GM19035 (cell line): ENCODE results near the gene AMDHD2.
"Not testable (repeated sequence)": the region's sequence is repeated elsewhere in the genome, so short reads cannot be mapped to it uniquely, and the experiment has no call there.

Experiments used
- ATAC-seq: cut with Tn5 transposase; IDR thresholded peaks from one replicate; pipeline ENCODE4 v1.9.1; 2021; ENCODE audit not compliant: unreplicated experiment

AMDHD2 gene, protein sequence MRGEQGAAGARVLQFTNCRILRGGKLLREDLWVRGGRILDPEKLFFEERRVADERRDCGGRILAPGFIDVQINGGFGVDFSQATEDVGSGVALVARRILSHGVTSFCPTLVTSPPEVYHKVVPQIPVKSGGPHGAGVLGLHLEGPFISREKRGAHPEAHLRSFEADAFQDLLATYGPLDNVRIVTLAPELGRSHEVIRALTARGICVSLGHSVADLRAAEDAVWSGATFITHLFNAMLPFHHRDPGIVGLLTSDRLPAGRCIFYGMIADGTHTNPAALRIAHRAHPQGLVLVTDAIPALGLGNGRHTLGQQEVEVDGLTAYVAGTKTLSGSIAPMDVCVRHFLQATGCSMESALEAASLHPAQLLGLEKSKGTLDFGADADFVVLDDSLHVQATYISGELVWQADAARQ

DNA sequence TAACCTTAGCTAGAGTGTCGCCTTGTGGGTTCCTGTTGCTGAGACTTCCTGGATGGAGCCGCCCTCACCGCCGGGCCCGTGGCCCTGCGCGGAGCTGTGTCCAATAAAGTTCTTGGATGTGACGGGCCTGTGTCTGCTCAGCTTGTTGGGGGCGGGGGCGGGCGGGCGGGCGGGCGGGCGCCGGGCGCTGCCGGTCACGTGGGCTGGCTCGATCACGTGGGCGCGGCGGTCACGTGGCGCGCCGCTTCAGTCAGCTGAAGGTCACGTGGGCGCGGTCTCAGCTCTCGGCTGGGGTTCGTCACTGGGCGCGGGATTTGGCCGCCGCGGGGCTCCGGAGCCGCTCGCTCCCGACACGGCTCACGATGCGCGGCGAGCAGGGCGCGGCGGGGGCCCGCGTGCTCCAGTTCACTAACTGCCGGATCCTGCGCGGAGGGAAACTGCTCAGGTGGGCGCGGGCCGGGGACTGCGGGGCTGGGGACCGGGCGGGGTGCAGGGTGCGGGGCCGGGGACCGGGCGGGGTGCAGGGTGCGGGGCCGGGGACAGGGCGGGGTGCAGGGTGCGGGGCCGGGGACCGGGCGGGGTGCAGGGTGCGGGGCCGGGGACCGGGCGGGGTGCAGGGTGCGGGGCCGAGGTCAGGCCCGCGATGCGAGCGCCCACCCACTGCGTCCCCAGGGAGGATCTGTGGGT, at the start of gene AMDHD2:
AMDHD2 (plus strand) TSS at position 275 of the 687 bp plus-strand sequence; CDS start at position 363, 88 bp downstream.
- peak; percentile 56 for ATAC-seq

DNA sequence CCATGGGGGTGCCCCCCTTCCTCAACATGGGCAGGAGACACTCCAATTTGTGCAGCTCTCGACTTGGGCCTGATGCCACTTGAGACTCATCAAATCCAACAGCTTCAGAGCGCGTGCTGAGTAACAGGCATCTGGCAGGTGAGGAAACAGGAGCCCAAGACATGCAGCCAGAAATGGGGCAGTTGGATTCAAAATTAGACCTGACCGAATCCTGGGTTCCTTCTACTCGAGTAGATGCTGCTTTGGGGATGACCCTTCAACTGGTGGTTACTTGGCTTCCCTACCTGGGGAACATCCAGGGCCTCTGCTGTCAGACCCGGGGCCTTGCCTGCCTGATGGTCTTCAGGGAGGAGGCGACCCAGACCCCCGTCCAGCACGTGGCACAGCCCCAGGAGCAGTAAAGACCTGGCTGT, 49.6 kb upstream of the AMDHD2 start:
- ATAC-seq: no peak

DNA sequence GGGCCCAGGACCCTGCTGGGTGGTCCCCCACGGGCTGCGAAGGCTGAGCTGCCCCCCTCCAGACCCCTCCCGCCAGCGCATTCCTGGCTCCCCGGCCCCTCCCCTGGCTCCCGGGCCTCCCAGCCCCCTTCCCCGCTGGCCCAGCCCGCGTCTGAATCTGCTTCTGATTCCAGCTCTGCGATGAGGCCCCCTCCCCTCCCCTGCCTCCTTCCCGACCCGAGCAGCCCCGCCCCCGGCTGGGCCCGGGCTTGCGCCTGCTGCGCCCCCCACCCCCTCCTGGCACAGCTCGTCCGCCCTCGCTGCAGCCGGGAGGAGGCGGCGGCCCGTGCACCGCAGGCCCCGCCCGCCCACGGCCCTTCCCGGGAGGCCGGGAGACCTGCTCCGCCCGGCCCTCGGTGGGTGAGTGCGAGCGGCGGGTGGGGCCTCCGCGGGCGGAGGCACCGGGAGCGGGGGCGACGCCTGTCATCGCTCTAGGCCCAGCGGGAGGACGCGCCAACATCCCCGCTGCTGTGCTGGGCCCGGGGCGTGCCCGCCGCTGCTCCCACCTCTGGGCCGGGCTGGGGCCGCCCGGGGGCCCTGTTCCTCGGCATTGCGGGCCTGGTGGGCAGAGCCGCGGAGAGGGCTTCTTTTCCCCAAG, 49.0 kb upstream of the AMDHD2 start, which contains the start of gene NTN3:
NTN3 (plus strand) TSS at position 282 of the 637 bp plus-strand sequence. CDS start 405 bp downstream, outside the sequence.
- no peak for ATAC-seq

DNA sequence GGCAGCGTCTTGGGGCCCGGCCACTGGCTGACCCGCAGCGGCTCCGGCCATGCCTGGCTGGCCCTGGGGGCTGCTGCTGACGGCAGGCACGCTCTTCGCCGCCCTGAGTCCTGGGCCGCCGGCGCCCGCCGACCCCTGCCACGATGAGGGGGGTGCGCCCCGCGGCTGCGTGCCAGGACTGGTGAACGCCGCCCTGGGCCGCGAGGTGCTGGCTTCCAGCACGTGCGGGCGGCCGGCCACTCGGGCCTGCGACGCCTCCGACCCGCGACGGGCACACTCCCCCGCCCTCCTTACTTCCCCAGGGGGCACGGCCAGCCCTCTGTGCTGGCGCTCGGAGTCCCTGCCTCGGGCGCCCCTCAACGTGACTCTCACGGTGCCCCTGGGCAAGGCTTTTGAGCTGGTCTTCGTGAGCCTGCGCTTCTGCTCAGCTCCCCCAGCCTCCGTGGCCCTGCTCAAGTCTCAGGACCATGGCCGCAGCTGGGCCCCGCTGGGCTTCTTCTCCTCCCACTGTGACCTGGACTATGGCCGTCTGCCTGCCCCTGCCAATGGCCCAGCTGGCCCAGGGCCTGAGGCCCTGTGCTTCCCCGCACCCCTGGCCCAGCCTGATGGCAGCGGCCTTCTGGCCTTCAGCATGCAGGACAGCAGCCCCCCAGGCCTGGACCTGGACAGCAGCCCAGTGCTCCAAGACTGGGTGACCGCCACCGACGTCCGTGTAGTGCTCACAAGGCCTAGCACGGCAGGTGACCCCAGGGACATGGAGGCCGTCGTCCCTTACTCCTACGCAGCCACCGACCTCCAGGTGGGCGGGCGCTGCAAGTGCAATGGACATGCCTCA, 48.3 kb upstream of the AMDHD2 start:
- ATAC-seq: no peak

DNA sequence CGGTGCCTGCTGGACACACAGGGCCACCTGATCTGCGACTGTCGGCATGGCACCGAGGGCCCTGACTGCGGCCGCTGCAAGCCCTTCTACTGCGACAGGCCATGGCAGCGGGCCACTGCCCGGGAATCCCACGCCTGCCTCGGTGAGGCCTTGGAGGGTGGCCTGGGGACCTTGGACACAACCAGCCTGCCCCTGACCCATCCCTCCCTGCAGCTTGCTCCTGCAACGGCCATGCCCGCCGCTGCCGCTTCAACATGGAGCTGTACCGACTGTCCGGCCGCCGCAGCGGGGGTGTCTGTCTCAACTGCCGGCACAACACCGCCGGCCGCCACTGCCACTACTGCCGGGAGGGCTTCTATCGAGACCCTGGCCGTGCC, 47.7 kb upstream of the AMDHD2 start:
- ATAC-seq: no peak

DNA sequence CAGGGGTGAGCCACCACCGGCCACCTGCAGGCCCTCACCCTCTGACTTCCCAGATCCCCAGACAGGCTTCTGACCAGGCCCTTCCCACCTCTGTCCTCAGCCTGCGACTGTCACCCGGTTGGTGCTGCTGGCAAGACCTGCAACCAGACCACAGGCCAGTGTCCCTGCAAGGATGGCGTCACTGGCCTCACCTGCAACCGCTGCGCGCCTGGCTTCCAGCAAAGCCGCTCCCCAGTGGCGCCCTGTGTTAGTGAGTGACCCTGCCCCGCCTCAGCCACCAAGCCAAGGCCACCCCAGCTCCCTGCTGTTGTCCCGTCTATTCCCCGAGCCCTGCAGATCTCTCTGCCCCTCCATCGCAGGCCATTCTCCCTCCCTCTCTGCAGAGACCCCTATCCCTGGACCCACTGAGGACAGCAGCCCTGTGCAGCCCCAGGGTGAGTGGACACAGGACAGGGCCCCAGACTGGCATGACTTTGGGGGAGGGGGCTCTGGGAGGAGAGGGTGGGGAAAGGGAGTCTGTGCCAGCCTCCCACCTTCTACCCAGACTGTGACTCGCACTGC, 47.2 kb upstream of the AMDHD2 start:
- ATAC-seq: no peak

DNA sequence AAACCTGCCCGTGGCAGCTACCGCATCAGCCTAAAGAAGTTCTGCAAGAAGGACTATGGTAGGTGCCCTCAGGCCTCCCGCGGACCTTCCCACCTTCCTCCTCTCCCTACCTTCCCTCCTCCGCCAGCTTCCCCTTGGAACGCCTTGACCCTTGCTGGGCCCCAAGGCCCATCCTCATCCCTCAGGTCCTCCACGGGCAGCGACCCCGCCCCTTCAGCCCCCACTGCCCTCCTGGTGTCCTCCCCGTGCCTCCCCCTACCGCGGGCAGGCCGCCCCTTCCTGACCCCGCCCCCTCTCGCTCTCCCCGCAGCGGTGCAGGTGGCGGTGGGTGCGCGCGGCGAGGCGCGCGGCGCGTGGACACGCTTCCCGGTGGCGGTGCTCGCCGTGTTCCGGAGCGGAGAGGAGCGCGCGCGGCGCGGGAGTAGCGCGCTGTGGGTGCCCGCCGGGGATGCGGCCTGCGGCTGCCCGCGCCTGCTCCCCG, 46.7 kb upstream of the AMDHD2 start:
- no peak for ATAC-seq

DNA sequence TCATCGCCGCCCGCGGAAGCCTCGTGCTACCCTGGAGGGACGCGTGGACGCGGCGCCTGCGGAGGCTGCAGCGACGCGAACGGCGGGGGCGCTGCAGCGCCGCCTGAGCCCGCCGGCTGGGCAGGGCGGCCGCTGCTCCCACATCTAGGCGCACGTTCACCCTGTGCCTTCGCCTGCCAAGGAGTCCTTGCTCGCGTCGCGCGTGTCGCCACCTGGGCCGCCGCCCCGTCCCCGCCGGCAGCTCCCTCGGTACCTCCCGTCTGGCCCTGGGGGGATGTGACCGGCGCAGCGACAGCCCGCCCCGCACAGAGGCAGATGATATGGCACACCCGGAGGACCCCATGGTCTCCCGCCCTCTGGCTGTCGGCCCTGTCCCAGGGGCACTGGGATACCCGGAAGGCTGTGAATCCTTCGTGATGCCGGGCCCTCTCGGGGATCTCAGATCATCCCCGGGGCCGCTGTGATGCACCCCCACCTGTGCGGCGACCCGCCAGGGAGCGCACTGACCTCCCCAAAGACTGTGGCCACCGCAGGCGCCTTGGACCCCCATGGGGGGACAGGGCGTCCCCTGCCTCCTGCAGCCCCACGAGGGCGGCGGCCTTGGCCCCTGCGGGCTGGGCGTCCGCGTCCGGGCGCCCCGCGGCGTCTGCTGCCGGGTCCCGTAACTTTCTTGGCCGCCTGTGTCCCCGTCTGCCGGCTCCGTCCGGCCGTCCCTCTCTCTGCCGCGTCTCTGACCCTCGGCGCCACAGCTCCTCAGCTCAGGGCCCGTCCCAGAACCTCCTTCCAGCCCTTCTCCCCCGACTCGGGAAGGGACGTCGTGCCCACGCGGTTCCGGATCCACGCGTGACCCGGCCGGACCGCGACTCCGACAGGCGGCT, 45.9 kb upstream of the AMDHD2 start:
- peak; percentile 32 for ATAC-seq

DNA sequence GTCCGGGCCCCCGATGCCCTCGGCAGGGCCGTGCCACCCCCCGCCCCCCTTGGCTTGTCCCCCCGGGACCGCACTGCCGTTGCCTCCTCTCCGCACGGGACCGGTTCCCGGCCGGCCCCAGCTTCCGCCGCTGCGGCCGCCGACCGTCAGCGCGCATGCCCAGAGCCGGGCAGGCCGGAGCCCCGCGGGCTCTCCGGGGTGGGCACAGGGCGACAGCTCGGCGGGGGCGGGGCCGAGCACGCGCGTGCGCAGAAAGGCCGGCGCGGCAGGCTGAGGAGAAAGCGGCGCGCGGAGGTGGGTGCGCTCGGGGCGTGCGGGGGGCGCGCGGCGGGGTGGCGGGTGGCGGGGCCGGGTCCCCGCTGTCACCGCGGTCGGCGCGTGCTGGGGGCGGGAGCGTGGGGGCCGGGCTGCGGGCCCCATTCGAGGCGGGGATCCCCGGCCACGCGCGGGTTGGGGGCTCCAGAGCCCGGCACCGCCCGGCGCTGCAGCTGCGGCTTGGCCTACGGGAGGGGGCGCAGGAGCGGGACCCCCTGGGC, 45.2 kb upstream of the AMDHD2 start, which contains the start of gene TBC1D24:
TBC1D24 (plus strand) TSS at position 251 of the 536 bp plus-strand sequence. CDS start 21,022 bp downstream, outside the sequence.
- ATAC-seq: peak; percentile 75

DNA sequence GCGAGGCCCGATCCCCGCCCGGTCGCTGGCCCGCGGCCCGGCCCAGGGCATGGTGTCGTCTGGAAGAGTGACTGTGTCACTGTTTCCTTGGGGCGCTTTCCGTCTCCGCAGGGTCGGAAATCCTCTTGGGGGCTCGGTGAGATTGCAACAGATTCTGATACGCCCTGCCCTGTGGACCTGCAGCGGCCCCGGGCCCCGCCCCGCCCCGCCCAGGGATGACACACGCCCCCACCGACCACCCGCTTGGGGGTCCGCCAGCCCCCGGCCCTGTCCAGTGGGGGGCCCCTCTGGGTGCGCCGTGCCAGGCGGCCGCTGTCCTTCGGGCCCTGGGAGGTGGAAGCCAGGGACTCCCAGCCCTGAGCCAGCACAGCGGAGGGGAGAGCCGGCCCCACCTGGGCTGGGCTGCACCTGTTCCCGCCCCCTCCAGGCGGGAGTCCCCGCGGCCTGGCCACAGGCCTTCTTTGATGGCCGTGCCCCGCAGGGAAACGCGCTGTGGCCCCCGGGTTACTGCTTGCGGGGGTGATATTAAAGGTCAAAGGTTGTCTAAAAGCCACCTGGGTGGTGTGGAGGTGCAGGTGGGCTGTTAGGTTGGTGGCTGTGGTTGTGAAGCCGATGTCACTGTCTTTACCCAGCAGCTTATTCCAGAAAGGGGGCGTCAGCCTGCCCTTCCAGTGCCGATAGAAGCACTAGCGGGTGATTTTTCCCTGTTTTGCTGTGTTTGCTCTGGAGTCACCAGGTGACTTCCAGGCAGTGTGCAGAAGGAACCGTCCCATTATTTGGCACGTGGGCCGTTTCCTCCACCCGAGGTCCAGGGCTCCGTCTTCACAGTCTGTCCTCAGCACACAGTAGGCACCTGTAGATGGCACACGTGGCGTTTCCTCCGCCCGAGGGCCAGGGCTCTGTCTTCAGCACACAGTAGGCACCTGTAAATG, 44.5 kb upstream of the AMDHD2 start:
- ATAC-seq: no peak

DNA sequence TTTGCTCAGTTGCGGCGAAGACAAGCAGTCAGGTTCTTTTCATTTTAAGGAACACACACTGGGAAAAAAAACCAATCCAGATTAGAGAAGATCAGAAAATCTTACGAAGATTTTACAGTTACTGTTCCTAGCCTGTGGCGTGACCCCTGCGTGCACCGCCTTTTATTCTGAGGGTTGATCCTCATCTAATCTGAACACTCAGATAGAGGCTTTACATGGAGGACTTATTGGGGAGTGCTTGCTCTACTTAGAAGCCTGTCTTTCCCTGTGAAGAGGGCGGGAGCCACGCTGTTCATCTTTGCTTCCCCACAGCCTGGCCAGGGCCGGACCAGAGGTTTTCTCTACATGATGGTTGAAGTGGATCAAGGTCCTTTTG, 43.8 kb upstream of the AMDHD2 start:
- ATAC-seq: no peak

DNA sequence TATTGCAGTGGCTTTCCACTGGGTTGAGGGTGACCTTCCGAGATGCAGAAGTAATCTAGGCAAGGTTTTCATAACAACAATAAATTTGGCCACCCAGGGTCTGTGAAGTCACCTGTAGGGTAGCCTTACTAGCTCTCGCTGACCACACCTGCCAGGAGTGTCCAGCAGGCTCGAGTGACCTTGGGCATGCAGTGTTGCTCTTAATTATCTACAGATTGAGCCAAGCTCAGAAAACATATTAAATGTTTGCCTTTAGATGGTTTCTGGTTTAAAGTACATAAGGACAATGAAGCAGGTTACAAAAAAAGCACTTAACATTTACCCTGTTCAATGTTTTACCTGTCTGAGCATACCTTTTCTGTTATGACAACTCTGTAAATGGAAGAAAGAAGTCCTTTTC, 43.4 kb upstream of the AMDHD2 start:
- no peak for ATAC-seq

DNA sequence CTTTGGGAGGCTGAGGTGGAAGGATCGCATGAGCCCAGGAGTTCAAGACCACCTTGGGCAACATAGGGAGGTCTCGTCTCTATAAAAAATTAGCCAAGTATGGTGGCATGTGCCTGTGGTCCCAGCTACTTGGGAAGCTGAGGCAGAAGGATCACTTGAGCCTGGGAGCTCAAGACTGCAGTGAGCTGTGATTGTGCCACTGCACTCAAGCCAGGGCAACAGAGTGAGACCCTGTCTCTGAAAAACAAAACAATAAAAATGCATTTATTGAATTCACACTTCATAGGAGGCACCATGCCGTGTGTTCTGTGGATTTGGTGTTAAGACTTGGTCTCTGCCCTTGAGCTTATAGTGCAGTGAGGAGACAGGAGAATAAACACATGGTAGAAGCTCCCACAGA, 42.8 kb upstream of the AMDHD2 start:
- no peak for ATAC-seq

DNA sequence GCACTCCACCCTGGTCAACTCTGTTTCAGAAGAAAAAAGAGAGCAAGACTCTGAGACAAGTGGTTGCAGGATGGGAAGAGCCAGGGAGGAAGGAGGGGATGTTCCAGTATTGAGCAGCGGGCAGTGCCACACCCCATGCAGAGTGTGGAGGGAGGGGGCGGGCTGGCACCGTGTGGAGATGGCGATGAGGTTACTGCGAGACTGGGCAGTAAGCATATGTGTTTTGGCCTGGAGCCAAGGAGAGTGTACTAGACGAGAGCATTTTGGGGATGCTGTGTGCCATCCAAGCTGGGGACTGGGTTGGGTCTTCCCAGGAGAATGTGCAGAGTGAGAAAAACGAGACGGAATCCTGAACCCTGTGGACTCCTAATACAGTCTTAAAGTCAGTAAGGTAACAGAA, 41.9 kb upstream of the AMDHD2 start:
- no peak for ATAC-seq

DNA sequence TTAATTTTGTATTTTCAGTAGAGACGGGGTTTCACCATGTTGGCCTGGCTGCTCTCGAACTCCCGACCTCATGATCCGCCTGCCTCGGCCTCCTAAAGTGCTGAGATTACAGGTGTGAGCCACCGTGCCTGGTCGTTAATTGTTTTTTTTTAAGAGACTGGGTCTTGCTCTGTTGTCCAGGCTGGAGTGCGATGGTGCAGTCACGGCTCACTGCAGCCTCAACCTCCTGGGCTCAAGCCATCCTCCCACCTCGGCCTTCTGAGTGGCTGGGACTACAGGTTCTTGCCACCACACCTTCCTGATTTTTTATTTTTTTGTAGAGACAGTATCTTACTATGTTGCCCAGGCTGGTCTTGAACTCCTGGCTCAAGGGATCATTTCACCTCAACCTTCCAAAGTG, 40.2 kb upstream of the AMDHD2 start:
- not testable (repeated sequence) for ATAC-seq

DNA sequence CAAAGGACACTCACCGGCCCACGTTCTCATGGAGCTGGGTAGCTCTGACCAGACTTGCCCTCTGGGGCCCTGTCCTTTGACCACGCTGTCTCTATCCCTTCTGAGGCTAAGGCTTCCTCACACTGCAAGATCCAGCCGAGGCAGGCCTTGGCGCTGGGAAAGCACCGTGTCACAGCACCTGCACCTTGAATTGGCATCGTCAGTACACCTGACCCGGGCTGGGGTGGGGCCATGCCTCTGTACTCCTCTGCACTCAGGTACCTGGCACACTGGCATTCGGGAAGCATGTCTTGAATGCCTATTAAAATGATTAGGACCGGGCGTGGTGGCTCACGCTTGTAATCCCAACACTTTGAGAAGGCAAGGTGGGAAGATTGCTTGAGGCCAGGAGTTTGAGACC, 39.2 kb upstream of the AMDHD2 start:
- ATAC-seq: no peak

DNA sequence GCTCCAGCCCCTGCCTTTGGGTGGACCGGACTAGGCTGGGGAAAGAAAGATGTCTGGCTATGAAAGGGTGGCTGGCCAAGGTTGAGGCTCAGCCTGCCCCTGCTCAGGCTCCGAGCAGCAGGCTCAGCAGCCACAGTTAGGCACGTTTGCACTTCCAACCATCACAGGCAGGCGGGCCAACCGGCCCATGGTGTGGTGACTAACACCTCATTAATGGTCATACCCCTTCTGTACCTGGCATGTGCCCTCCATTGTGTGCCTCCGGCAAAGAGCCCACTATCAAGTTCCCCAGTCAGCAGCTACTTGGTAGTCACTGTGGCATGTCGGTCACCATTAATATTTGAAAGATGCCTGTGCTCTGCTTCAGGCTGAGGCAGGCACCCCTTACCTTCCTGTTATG, 38.5 kb upstream of the AMDHD2 start:
- no peak for ATAC-seq

DNA sequence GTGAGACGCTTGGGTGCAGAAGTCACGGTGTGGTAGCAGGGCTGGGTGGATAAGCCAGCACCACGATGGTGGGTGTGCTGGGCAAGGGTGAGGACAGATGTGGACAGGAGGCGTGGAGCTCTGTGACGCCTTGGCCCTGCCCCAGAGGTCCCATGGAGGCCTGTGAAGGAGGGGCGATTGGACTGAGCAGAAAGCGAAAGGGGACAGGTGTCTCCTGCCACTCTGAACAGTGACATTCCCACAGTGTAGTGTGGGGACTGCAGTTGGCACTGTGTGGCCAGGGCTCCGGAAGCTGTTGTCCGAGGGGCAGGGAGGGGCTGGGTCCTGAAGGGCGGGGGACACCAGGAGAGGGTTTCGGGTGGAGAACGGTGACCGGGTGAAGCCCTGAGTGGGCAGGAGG, 37.9 kb upstream of the AMDHD2 start:
- no peak for ATAC-seq
